GM19043 (cell line): Measurements from ENCODE around the gene GPR84.

Experiments used
- ATAC-seq: cut with Tn5 transposase; IDR thresholded peaks from one replicate; pipeline ENCODE4 v1.9.1; 2021; ENCODE audit warnings: low read depth; ENCODE audit not compliant: unreplicated experiment

The GPR84 gene

GRCh38 chr12:54375259-54375579, 10.9 kb upstream of the GPR84 start:
- ATAC-seq, result no peak

- no peak for ATAC-seq
Measured at GRCh38 chr12:54374562-54375258, 10.4 kb upstream of the GPR84 start.

GRCh38 chr12:54373649-54374561, 9.6 kb upstream of the GPR84 start:
- no peak for ATAC-seq

GRCh38 chr12:54372113-54372806, 8.0 kb upstream of the GPR84 start:
- no peak for ATAC-seq

GRCh38 chr12:54371328-54372112, 7.2 kb upstream of the GPR84 start:
- ATAC-seq, result no peak

GRCh38 chr12:54370171-54370730, 6.0 kb upstream of the GPR84 start:
- ATAC-seq, result no peak

- ATAC-seq, result no peak
Measured at GRCh38 chr12:54369597-54370131, 5.4 kb upstream of the GPR84 start.

GRCh38 chr12:54368709-54369596, 4.7 kb upstream of the GPR84 start:
- peak; percentile 84 for ATAC-seq

GRCh38 chr12:54368025-54368708, 3.9 kb upstream of the GPR84 start:
- ATAC-seq, result no peak

- ATAC-seq, result no peak
Measured at GRCh38 chr12:54363618-54364017, 668 bp downstream of the GPR84 start.

- no peak for ATAC-seq
Measured at GRCh38 chr12:54363047-54363446, 1.2 kb downstream of the GPR84 start.

GRCh38 chr12:54360717-54361456, 3.4 kb downstream of the GPR84 start:
- ATAC-seq, result no peak

- no peak for ATAC-seq
Measured at GRCh38 chr12:54359762-54360351, 4.4 kb downstream of the GPR84 start.

GRCh38 chr12:54358945-54359761, 5.1 kb downstream of the GPR84 start:
- peak; percentile 95 for ATAC-seq

GRCh38 chr12:54358191-54358944, 5.9 kb downstream of the GPR84 start:
- ATAC-seq, result peak; percentile 31
